ENCODE results near the gene DNAJC1. TPM values are rescaled to one million over a fixed set of nuclear protein-coding genes. Genes with fewer than 3 reads are reported as not detected.

DNAJC1 gene
- total RNA-seq, 1 donor from 2014 or later = 103 TPM

DNA sequence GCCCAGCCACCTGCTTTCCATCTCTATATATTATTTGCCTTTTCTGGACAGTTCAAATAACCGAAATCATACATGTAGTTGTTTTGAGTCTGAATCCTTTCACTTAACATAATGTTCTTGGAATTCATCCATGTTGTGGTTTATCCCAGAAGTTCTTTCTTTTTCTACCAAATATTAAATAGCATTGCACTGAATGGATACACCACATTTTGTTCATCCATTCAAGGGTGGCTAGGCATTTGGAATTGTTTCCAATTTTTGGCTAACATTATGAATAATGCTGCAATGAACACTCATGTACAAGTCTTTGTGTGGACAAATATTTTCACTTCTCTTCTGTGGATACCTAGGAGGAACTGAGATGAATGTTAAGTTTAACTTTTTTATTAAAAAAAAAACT is 18.0 kb downstream of the DNAJC1 start:
- TF ChIP-seq, protein P1, sequence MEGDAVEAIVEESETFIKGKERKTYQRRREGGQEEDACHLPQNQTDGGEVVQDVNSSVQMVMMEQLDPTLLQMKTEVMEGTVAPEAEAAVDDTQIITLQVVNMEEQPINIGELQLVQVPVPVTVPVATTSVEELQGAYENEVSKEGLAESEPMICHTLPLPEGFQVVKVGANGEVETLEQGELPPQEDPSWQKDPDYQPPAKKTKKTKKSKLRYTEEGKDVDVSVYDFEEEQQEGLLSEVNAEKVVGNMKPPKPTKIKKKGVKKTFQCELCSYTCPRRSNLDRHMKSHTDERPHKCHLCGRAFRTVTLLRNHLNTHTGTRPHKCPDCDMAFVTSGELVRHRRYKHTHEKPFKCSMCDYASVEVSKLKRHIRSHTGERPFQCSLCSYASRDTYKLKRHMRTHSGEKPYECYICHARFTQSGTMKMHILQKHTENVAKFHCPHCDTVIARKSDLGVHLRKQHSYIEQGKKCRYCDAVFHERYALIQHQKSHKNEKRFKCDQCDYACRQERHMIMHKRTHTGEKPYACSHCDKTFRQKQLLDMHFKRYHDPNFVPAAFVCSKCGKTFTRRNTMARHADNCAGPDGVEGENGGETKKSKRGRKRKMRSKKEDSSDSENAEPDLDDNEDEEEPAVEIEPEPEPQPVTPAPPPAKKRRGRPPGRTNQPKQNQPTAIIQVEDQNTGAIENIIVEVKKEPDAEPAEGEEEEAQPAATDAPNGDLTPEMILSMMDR (IDR thresholded peaks at IDR 0.05; ENCODE audit: insufficient read depth, low read length, poor library complexity, severe bottlenecking) = no peak
- Histone ChIP-seq H3K4me3 (ENCODE audit: low read depth, low read length) (no peak overlapping the region), H3K27me3 (ENCODE audit: control insufficient read depth, insufficient read depth, low read length) (no peaks in the 10 kb centered on the region), H3K36me3 (ENCODE audit: control insufficient read depth, insufficient read depth, low read length) (no peaks in the 10 kb centered on the region)
- no peak for DNase-seq (ENCODE audit: low read depth)

DNA sequence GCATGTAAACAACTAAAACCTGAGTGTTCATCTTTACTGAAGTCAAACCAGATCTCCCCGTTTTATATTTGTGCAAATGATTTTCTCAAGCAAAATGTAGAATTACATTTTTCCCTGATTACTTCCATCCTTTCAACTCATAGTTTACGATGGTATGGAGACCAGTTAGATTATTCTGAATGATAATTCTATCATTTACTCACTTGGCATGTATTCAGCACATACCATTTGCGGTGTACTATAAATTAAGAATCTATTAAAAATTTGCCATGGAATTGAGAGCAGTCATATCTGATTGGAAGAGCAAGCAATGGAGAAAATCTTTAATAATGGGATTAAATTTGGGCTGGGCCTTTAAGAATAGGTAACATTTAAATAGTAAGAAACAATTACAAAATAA is 22.4 kb downstream of the DNAJC1 start:
- Histone ChIP-seq H3K36me3 (ENCODE audit: control insufficient read depth, insufficient read depth, low read length) (no peaks in the 10 kb centered on the region), H3K27me3 (ENCODE audit: control insufficient read depth, insufficient read depth, low read length) (no peaks in the 10 kb centered on the region), H3K4me3 (ENCODE audit: low read depth, low read length) (no peak overlapping the region)
- TF ChIP-seq, protein P1 (IDR thresholded peaks at IDR 0.05; ENCODE audit: insufficient read depth, low read length, poor library complexity, severe bottlenecking) = no peak
- DNase-seq (ENCODE audit: low read depth) = no peak

DNA sequence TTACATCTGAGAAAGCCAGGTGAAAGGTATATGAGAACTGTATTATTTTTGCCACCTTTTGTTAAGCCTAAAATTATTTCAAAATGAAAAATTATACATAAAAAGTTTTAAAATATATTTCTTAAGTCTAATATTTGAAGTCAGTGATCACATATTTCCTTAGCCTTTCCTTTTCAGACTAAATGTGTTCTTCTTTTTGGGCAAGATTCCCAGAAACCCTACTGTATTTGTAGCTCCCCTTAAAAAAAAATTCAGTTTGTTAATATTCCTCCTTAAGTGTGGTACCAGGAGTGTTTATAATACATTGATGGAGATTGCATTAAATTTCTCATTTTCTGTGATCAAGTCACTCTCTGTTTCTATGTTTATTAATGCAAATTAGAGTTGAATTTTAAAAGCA is 22.8 kb downstream of the DNAJC1 start:
- TF ChIP-seq, protein P1 (IDR thresholded peaks at IDR 0.05; ENCODE audit: insufficient read depth, low read length, poor library complexity, severe bottlenecking) = no peak
- no peak for DNase-seq (ENCODE audit: low read depth)
- no peaks in the 10 kb centered on the region for H3K27me3 ChIP-seq (ENCODE audit: control insufficient read depth, insufficient read depth, low read length)
- no peak overlapping the region for H3K4me3 ChIP-seq (ENCODE audit: low read depth, low read length)
- H3K36me3 ChIP-seq (ENCODE audit: control insufficient read depth, insufficient read depth, low read length) = no peaks in the 10 kb centered on the region

DNA sequence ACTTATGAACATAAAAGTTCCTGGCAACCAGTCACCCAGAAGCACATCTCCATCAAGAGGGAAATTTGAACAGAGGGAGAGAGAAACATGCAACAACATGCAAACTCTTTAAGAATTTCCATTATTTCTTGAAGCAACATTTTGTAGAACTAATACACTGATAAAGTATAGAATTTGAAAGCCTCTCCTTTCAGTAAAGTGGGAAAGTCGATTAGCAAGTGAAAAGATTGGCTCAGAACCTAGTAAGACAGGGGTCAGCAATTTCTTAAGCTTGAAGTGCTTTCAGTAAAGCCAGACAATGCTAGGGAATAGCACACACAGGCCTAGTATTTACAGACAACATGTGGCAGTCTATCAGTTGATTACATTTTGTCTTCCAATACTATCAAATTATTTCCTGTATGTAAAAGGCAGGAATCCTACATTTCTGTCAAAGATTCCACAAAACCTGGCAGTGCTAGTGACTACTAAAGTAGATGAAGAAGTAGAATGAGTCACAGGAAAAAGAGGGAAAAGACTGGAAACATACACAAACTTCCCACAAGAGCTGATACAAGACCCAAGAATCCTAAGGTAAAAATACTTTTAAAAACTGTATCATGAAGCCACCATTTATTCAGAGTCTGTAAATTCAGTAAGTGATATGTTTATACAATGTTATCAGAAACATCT is 25.2 kb downstream of the DNAJC1 start:
- H3K36me3 ChIP-seq (ENCODE audit: control insufficient read depth, insufficient read depth, low read length) = no peaks in the 10 kb centered on the region
- H3K27me3 ChIP-seq (ENCODE audit: control insufficient read depth, insufficient read depth, low read length) = no peaks in the 10 kb centered on the region
- DNase-seq (ENCODE audit: low read depth) = no peak
- no peak overlapping the region for H3K4me3 ChIP-seq (ENCODE audit: low read depth, low read length)
- TF ChIP-seq, protein P1 (IDR thresholded peaks at IDR 0.05; ENCODE audit: insufficient read depth, low read length, poor library complexity, severe bottlenecking) = no peak

DNA sequence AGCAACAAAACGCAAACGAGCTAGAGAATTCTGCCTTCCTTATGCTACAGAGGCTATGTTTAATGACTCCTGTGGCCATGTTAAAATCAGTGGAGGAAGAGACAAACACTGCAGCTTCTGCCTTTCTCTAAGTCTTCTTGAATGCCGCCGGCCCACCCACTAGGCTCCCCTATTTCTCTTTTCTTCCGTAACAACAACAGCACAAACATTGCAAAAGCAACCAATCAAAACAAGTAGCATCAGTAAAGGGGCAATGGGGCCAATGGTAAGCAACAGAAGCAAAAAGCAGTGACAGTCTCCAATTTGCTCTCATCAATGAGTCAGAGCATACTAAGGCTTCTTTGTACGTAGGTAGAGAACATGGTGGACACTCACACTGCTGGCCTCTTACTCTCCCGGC is 26.8 kb downstream of the DNAJC1 start:
- Histone ChIP-seq H3K4me3 (ENCODE audit: low read depth, low read length) (no peak overlapping the region), H3K27me3 (ENCODE audit: control insufficient read depth, insufficient read depth, low read length) (no peaks in the 10 kb centered on the region), H3K36me3 (ENCODE audit: control insufficient read depth, insufficient read depth, low read length) (no peaks in the 10 kb centered on the region)
- TF ChIP-seq, protein P1 (IDR thresholded peaks at IDR 0.05; ENCODE audit: insufficient read depth, low read length, poor library complexity, severe bottlenecking) = no peak
- DNase-seq (ENCODE audit: low read depth) = no peak

DNA sequence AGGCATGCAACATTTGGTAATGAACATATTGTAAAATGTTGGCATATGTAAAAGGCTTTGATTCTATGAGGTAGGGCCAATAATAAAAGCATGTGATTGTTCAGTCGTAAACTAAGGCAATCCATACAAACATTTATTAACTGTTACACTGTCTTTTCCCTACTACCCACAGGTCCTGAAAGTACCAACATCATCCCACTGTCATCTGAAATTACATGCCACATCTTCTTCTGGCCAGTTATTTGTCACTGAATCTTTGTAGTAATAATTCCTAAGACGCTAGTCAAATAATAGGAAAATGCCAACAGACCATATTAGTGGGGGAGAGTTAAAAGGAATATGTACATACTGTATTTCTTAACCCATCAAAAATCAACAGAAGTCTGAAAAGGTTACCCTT is 27.2 kb downstream of the DNAJC1 start:
- DNase-seq (ENCODE audit: low read depth) = no peak
- no peaks in the 10 kb centered on the region for H3K27me3 ChIP-seq (ENCODE audit: control insufficient read depth, insufficient read depth, low read length)
- H3K4me3 ChIP-seq (ENCODE audit: low read depth, low read length) = no peak overlapping the region
- TF ChIP-seq, protein P1 (IDR thresholded peaks at IDR 0.05; ENCODE audit: insufficient read depth, low read length, poor library complexity, severe bottlenecking) = no peak
- no peaks in the 10 kb centered on the region for H3K36me3 ChIP-seq (ENCODE audit: control insufficient read depth, insufficient read depth, low read length)
